HG03196 (cell line): Measurements from ENCODE around the gene DIO3.

Experiments
- ATAC-seq: cut with Tn5 transposase; IDR thresholded peaks from one replicate; pipeline ENCODE4 v1.9.1; 2021; ENCODE audit not compliant: unreplicated experiment

The DIO3 gene

GRCh38 chr14:101595887-101596721 is 34.8 kb downstream of the DIO3 start:
- no peak for ATAC-seq

GRCh38 chr14:101596742-101597141 is 35.4 kb downstream of the DIO3 start:
- no peak for ATAC-seq

GRCh38 chr14:101598159-101598558 is 36.9 kb downstream of the DIO3 start:
- ATAC-seq, result no peak

GRCh38 chr14:101598571-101599233 is 37.4 kb downstream of the DIO3 start:
- no peak for ATAC-seq

GRCh38 chr14:101599234-101599885 is 38.1 kb downstream of the DIO3 start:
- no peak for ATAC-seq

- ATAC-seq, result no peak
Observed at GRCh38 chr14:101600336-101600890, 39.1 kb downstream of the DIO3 start.

GRCh38 chr14:101600891-101601605 is 39.8 kb downstream of the DIO3 start:
- no peak for ATAC-seq

- no peak for ATAC-seq
Observed at GRCh38 chr14:101601606-101602465, 40.5 kb downstream of the DIO3 start.

GRCh38 chr14:101602466-101602840 is 41.2 kb downstream of the DIO3 start:
- ATAC-seq, result no peak

- ATAC-seq, result no peak
Observed at GRCh38 chr14:101603096-101603495, 41.8 kb downstream of the DIO3 start.

- ATAC-seq, result no peak
Observed at GRCh38 chr14:101604228-101604934, 43.1 kb downstream of the DIO3 start.

GRCh38 chr14:101604935-101605780 is 43.9 kb downstream of the DIO3 start:
- no peak for ATAC-seq

GRCh38 chr14:101605836-101606235 is 44.5 kb downstream of the DIO3 start:
- ATAC-seq, result no peak
